GM19193 (cell line): ENCODE data around the gene FOXP4.

Experiments
- POLR2A ChIP-seq: IDR thresholded peaks from 4 replicates; pipeline ENCODE4 v1.6.1; 2011; ENCODE audit not compliant: insufficient read depth, insufficient read length; ENCODE audit errors: extremely low read depth

Gene FOXP4

GRCh38 chr6:41624621-41625380, 78.6 kb downstream of the FOXP4 start:
- no peak for TF ChIP-seq POLR2A

GRCh38 chr6:41625442-41625841, 79.3 kb downstream of the FOXP4 start:
- TF ChIP-seq POLR2A, result no peak

GRCh38 chr6:41626022-41626421, 79.8 kb downstream of the FOXP4 start:
- no peak for TF ChIP-seq POLR2A

GRCh38 chr6:41626917-41627316, 80.7 kb downstream of the FOXP4 start:
- TF ChIP-seq POLR2A, result no peak

- no peak for TF ChIP-seq POLR2A
Measured at GRCh38 chr6:41629128-41629527, 82.9 kb downstream of the FOXP4 start.

GRCh38 chr6:41630069-41630468, 83.9 kb downstream of the FOXP4 start:
- TF ChIP-seq POLR2A, result no peak

GRCh38 chr6:41630946-41631345, 84.8 kb downstream of the FOXP4 start:
- TF ChIP-seq POLR2A, result no peak

- TF ChIP-seq POLR2A, result no peak
Measured at GRCh38 chr6:41633056-41633634, 87.0 kb downstream of the FOXP4 start.

- TF ChIP-seq POLR2A, result no peak
Measured at GRCh38 chr6:41634657-41635056, 88.5 kb downstream of the FOXP4 start.

- TF ChIP-seq POLR2A, result no peak
Measured at GRCh38 chr6:41635365-41635764, 89.2 kb downstream of the FOXP4 start.

GRCh38 chr6:41636833-41637193, 90.6 kb downstream of the FOXP4 start:
- no peak for TF ChIP-seq POLR2A

GRCh38 chr6:41637194-41638001, 91.2 kb downstream of the FOXP4 start:
- no peak for TF ChIP-seq POLR2A

GRCh38 chr6:41638002-41638934, 92.1 kb downstream of the FOXP4 start, which contains the start of gene MDFI:
Gene MDFI (plus strand): TSS chr6:41638468. CDS start chr6:41638750, 282 bp downstream.
- TF ChIP-seq POLR2A, result no peak
